Choroid plexus epithelial cell (primary cell): ENCODE data around the gene TRIM3.
A peak's percentile ranks its signal among the peaks of the same experiment; 100 is the strongest.

Source experiments
- DNase-seq: peaks from one replicate; pipeline ENCODE4 v3.0.0-alpha.2; 2010; ENCODE audit warnings: low read depth
- H3K4me3 ChIP-seq: 2 replicates; pipeline ENCODE4 v1.5.1; 2011; ENCODE audit warnings: low read depth, mild to moderate bottlenecking, control low read depth, low read length, moderate library complexity
- CTCF ChIP-seq: conservative IDR thresholded peaks from 2 replicates; pipeline ENCODE4 v1.5.1; 2011; ENCODE audit warnings: low read depth, mild to moderate bottlenecking, control low read depth, inconsistent platforms, low read length, moderate library complexity

TRIM3 gene

GRCh38 chr11:6453152-6453551, 20.6 kb downstream of the TRIM3 start:
- no peak for TF ChIP-seq CTCF
- H3K4me3 ChIP-seq: no peak overlapping the region
- no peak for DNase-seq

- DNase-seq: no peak
- no peak overlapping the region for H3K4me3 ChIP-seq
- no peak for TF ChIP-seq CTCF
These were observed 21.5 kb downstream of the TRIM3 start for GRCh38 chr11:6452219-6452618.

- DNase-seq: no peak
- no peak for TF ChIP-seq CTCF
- no peak overlapping the region for H3K4me3 ChIP-seq
These were observed 25.2 kb downstream of the TRIM3 start for GRCh38 chr11:6448574-6448973.

- TF ChIP-seq CTCF: peak; percentile 94
- DNase-seq: peak; percentile 82
- H3K4me3 ChIP-seq: no peak overlapping the region
These were observed 30.3 kb downstream of the TRIM3 start for GRCh38 chr11:6443269-6444003.

GRCh38 chr11:6442441-6442840, 31.3 kb downstream of the TRIM3 start:
- TF ChIP-seq CTCF: no peak
- H3K4me3 ChIP-seq: no peak overlapping the region
- no peak for DNase-seq

GRCh38 chr11:6440906-6441358, 32.8 kb downstream of the TRIM3 start, which contains the start of gene HPX:
TSS of gene HPX (minus strand) at chr11:6440987. CDS start at chr11:6440963, 24 bp downstream.
- no peak within 1 kb of the TSS for H3K4me3 ChIP-seq
- TF ChIP-seq CTCF: no peak
- no peak for DNase-seq
